K562 (cell line): ENCODE results near the gene ICA1L.

Experiments used
- CEBPB ChIP-seq: fragments of 450-650 bp; IDR thresholded peaks from 2 replicates; pipeline ENCODE4 v1.6.1; 2016; ENCODE audit warnings: missing genetic modification characterization, missing compliant biosample characterization
- CEBPZ ChIP-seq: fragments of 150-350 bp; IDR thresholded peaks from 2 replicates; pipeline ENCODE4 v1.6.1; 2014; ENCODE audit warnings: low read depth, mild to moderate bottlenecking, low read length, borderline replicate concordance
- GATA2 ChIP-seq: sonication (generic); formaldehyde crosslinking; IDR thresholded peaks from 2 replicates; pipeline ENCODE4 v1.4.0; 2020; ENCODE audit warnings: mild to moderate bottlenecking, missing genetic modification reagents
- GTF2F1 ChIP-seq: IDR thresholded peaks from 2 replicates; pipeline ENCODE4 v1.6.1; 2011; ENCODE audit warnings: low read depth, low read length, improper control_type of control experiment
- MBD1 ChIP-seq: fragments of 250-450 bp; sonication (Bioruptor Pico); IDR thresholded peaks from 2 replicates; pipeline ENCODE4 v1.8.0; 2022; ENCODE audit warnings: inconsistent platforms
- NUFIP1 ChIP-seq: fragments of 450-650 bp; IDR thresholded peaks from 2 replicates; pipeline ENCODE4 v1.6.1; 2018; ENCODE audit not compliant: partially characterized antibody
- PRPF4 ChIP-seq: fragments of 200-400 bp; formaldehyde crosslinking; IDR thresholded peaks from one replicate; pipeline ENCODE4 v1.6.1; 2017; ENCODE audit warnings: low read length, low read depth, mild to moderate bottlenecking; ENCODE audit not compliant: insufficient read depth, poor library complexity, severe bottlenecking
- RAD21 ChIP-seq, 2 experiments: fragments of 250-450 bp in 1 of 2; fragments of 450-650 bp in 1 of 2; sonication (Bioruptor Pico) in 1 of 2; formaldehyde crosslinking in 1 of 2; IDR thresholded peaks in 1 of 2; conservative IDR thresholded peaks in 1 of 2; 2 replicates each; pipeline versions ENCODE4 v1.4.0 to v1.8.0; 2020 to 2022; ENCODE audit warnings: mild to moderate bottlenecking in 2 of 2, moderate library complexity in 1 of 2
- RFX5 ChIP-seq: IDR thresholded peaks from 2 replicates; pipeline ENCODE4 v1.6.1; 2011; ENCODE audit warnings: low read depth, mild to moderate bottlenecking, improper control_type of control experiment, low read length
- TGIF2 ChIP-seq: sonication (generic); formaldehyde crosslinking; IDR thresholded peaks from 2 replicates; pipeline ENCODE4 v1.8.1; 2022; ENCODE audit warnings: mild to moderate bottlenecking, missing genetic modification reagents, moderate library complexity
- ZBTB11 ChIP-seq, 3 experiments: fragments of 200-800 bp in 1 of 3; fragments of 250-450 bp in 1 of 3; fragments of 450-650 bp in 1 of 3; sonication (Bioruptor Pico) in 1 of 3; sonication (Bioruptor generic) in 1 of 3; formaldehyde crosslinking in 1 of 3; IDR thresholded peaks; 2 replicates each; pipeline versions ENCODE4 v1.6.1 to v1.8.0; 2016 to 2022; ENCODE audit warnings: mild to moderate bottlenecking in 2 of 3, missing genetic modification characterization in 2 of 3, missing compliant biosample characterization in 1 of 3, moderate library complexity in 1 of 3
- ZNF316 ChIP-seq: fragments of 450-650 bp; IDR thresholded peaks from 2 replicates; pipeline ENCODE4 v1.6.1; 2016

- TF ChIP-seq CEBPZ (no peak), ZBTB11 (CRISPR knock-in tag; IDR thresholded peaks at IDR 0.05) (no peak), RAD21 (CRISPR knock-in tag; conservative IDR thresholded peaks at IDR 0.05 in 1 of 2, IDR thresholded peaks at IDR 0.05 in 1 of 2) (no peak), NUFIP1 (no peak), CEBPB (no peak), PRPF4 (no peak), TGIF2 (no peak), MBD1 (no peak), ZNF316 (no peak), RFX5 (no peak), GTF2F1 (no peak), GATA2 (CRISPR knock-in tag) (no peak)
Observed at GRCh38 chr2:202786842-202787241, 84.7 kb downstream of the ICA1L start.
